T-helper 1 cell (primary cell): ENCODE data around the gene IVNS1ABP.
"Not testable (repeated sequence)": the region's sequence is repeated elsewhere in the genome, so short reads cannot be mapped to it uniquely, and the experiment has no call there.

Source experiments
- DNase-seq, 5 donors: peaks; one replicate each; pipeline ENCODE4 v3.0.0-alpha.2; 2012 to 2020

The IVNS1ABP gene

GRCh38 chr1:185328255-185328654 lies 11.2 kb upstream of the IVNS1ABP start:
- no peak for DNase-seq

GRCh38 chr1:185325413-185325812 lies 8.4 kb upstream of the IVNS1ABP start:
- no peak for DNase-seq

- DNase-seq: no peak
Measured at GRCh38 chr1:185324118-185324517, 7.1 kb upstream of the IVNS1ABP start.

GRCh38 chr1:185322636-185323035 lies 5.6 kb upstream of the IVNS1ABP start:
- no peak for DNase-seq

GRCh38 chr1:185321653-185322221 lies 4.7 kb upstream of the IVNS1ABP start:
- DNase-seq: not testable (repeated sequence)

- not testable (repeated sequence) for DNase-seq
Measured at GRCh38 chr1:185321104-185321503, 4.1 kb upstream of the IVNS1ABP start.

GRCh38 chr1:185319139-185319475 lies 2.1 kb upstream of the IVNS1ABP start:
- DNase-seq: no peak

- no peak for DNase-seq
Measured at GRCh38 chr1:185318431-185319138, 1.5 kb upstream of the IVNS1ABP start.

GRCh38 chr1:185317886-185318310 lies 855 bp upstream of the IVNS1ABP start:
- peak; percentile 32 to 88 (median 64) for DNase-seq

GRCh38 chr1:185316163-185317033 lies 645 bp downstream of the IVNS1ABP start:
- peak; percentile 82 to 87 (median 85) for DNase-seq

GRCh38 chr1:185315445-185316071 lies 1.5 kb downstream of the IVNS1ABP start:
- no peak for DNase-seq

GRCh38 chr1:185314411-185314810 lies 2.6 kb downstream of the IVNS1ABP start:
- no peak for DNase-seq

GRCh38 chr1:185312361-185313138 lies 4.5 kb downstream of the IVNS1ABP start:
- no peak for DNase-seq

- no peak for DNase-seq
Measured at GRCh38 chr1:185311589-185312225, 5.3 kb downstream of the IVNS1ABP start.

GRCh38 chr1:185309566-185309965 lies 7.5 kb downstream of the IVNS1ABP start:
- DNase-seq: no peak

GRCh38 chr1:185308126-185308525 lies 8.9 kb downstream of the IVNS1ABP start:
- DNase-seq: no peak

- DNase-seq: no peak
Measured at GRCh38 chr1:185305419-185305818, 11.6 kb downstream of the IVNS1ABP start.

- no peak for DNase-seq
Measured at GRCh38 chr1:185300152-185300551, 16.9 kb downstream of the IVNS1ABP start.

- no peak for DNase-seq
Measured at GRCh38 chr1:185297982-185298381, 19.1 kb downstream of the IVNS1ABP start.

GRCh38 chr1:185295091-185295490 lies 22.0 kb downstream of the IVNS1ABP start:
- no peak for DNase-seq

GRCh38 chr1:185293967-185294542 lies 23.0 kb downstream of the IVNS1ABP start:
- no peak for DNase-seq
